ENCODE measurements around the gene DNAJC12.
"Not testable (repeated sequence)": the region's sequence is repeated elsewhere in the genome, so short reads cannot be mapped to it uniquely, and the experiment has no call there.

Gene DNAJC12

GRCh38 chr10:67794909-67795460, 43.0 kb downstream of the DNAJC12 start:
- DNase-seq (ENCODE audit: insufficient read length, low spot score) (no peak), FAIRE-seq (no peak)

- FAIRE-seq (no peak), DNase-seq (ENCODE audit: insufficient read length, low spot score) (no peak)
Measured at GRCh38 chr10:67794256-67794655, 43.7 kb downstream of the DNAJC12 start.

GRCh38 chr10:67793313-67793712, 44.7 kb downstream of the DNAJC12 start:
- DNase-seq (ENCODE audit: insufficient read length, low spot score) (no peak), FAIRE-seq (no peak)

GRCh38 chr10:67792653-67793052, 45.3 kb downstream of the DNAJC12 start:
- DNase-seq (ENCODE audit: insufficient read length, low spot score) (no peak), FAIRE-seq (no peak)

GRCh38 chr10:67790534-67791408, 47.2 kb downstream of the DNAJC12 start:
- FAIRE-seq (peak; percentile 71), DNase-seq (ENCODE audit: insufficient read length, low spot score) (no peak)

- FAIRE-seq (no peak), DNase-seq (ENCODE audit: insufficient read length, low spot score) (no peak)
Measured at GRCh38 chr10:67789769-67790168, 48.2 kb downstream of the DNAJC12 start.

GRCh38 chr10:67788028-67788886, 49.7 kb downstream of the DNAJC12 start:
- DNase-seq (ENCODE audit: insufficient read length, low spot score) (no peak), FAIRE-seq (peak; percentile 87)

- FAIRE-seq (no peak), DNase-seq (ENCODE audit: insufficient read length, low spot score) (no peak)
Measured at GRCh38 chr10:67785098-67785497, 52.9 kb downstream of the DNAJC12 start.

- DNase-seq (ENCODE audit: insufficient read length, low spot score) (no peak), FAIRE-seq (no peak)
Measured at GRCh38 chr10:67784474-67784873, 53.5 kb downstream of the DNAJC12 start.

- DNase-seq (ENCODE audit: insufficient read length, low spot score) (no peak), FAIRE-seq (peak; percentile 72)
Measured at GRCh38 chr10:67783606-67784294, 54.2 kb downstream of the DNAJC12 start.

- DNase-seq (ENCODE audit: insufficient read length, low spot score) (no peak), FAIRE-seq (no peak)
Measured at GRCh38 chr10:67782530-67782929, 55.5 kb downstream of the DNAJC12 start.

GRCh38 chr10:67780759-67781538, 57.0 kb downstream of the DNAJC12 start:
- peak; percentile 91 for FAIRE-seq
- DNase-seq (ENCODE audit: insufficient read length, low spot score), result no peak

GRCh38 chr10:67780204-67780621, 57.8 kb downstream of the DNAJC12 start:
- DNase-seq (ENCODE audit: insufficient read length, low spot score); FAIRE-seq: not testable (repeated sequence)

GRCh38 chr10:67779465-67780203, 58.4 kb downstream of the DNAJC12 start:
- DNase-seq (ENCODE audit: insufficient read length, low spot score) (no peak), FAIRE-seq (peak; percentile 97)

- DNase-seq (ENCODE audit: insufficient read length, low spot score), result no peak
- FAIRE-seq, result no peak
Measured at GRCh38 chr10:67776371-67776770, 61.6 kb downstream of the DNAJC12 start.

GRCh38 chr10:67775279-67775678, 62.7 kb downstream of the DNAJC12 start:
- DNase-seq (ENCODE audit: insufficient read length, low spot score) (no peak), FAIRE-seq (no peak)

- DNase-seq (ENCODE audit: insufficient read length, low spot score) (no peak), FAIRE-seq (peak; percentile 98)
Measured at GRCh38 chr10:67772894-67773511, 65.0 kb downstream of the DNAJC12 start.

GRCh38 chr10:67772151-67772550, 65.8 kb downstream of the DNAJC12 start:
- DNase-seq (ENCODE audit: insufficient read length, low spot score), result no peak
- peak; percentile 62 for FAIRE-seq

GRCh38 chr10:67771200-67771599, 66.8 kb downstream of the DNAJC12 start:
- no peak for FAIRE-seq
- no peak for DNase-seq (ENCODE audit: insufficient read length, low spot score)

All from GM19239 (cell line).